MV-4-11 (cell line): ENCODE results near the gene CHAD.

Experiments
- DNase-seq: peaks from one replicate; lab custom pipeline; 2025; lab: John Stamatoyannopoulos, UW

CHAD gene

DNA sequence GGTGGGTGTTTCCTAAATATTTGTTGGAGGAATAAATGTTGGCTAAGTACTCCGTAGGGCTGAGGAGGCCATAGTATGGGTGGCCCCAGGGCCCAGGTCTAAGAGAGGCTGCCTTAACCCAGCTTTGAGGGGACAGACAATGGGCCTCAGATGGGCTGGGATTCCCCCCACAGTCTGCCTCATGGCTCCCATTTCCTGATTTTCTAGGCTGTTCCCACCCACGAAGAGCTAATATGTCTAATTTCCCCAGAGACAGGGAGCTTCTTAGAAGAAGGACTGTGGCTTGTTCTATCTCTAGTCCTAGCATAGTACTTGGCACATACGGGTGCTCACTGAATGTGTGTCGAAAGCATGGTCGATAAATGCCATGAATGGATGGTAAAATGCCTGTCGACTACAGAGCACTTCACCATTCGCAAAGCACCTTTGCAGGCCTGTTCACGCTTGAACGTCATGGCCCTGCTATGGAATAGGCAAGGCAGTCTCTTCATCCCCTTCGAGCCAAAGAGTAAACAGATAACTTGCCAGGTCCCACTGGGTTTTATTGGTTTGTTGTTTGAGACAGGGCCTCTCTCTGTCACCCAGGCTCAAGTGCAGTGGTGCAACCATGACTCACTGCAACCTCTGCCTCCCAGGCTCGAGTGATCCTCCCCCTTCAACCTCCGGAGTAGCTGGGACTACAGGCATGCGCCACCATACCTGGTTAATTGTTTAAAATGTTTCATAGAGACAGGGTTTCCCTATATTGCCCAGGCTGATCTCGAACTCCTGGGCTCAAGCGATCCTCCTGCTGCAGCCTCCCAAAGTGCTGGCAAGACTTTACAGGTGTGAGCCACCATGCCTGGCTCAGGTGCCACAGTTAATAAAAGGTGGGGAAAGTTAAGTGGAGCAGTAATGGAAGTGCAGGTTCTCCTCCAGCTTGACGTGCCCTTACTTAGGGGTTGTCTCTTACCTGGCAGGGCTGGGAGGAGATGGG is 9.7 kb downstream of the CHAD start:
- DNase-seq = no peak

DNA sequence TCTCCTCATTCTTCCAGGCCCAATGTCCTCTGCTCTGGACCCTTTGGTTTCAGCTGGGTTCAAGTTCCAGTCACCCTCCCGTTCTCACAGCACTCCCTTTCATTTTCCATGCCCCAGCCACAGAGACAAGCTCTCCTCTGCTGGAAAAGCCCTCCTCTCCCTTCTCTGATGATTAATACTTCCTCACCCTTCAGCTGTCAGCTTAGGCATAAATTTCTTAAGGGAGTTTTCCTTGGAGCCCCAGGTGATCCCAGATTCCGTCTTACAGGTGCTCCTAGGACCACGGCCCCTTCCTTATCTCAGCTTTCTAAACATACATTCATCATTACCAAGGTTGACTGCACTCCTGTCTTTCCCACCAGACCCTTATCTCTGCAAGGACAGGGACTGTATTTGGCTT is 10.4 kb downstream of the CHAD start:
- DNase-seq = no peak

DNA sequence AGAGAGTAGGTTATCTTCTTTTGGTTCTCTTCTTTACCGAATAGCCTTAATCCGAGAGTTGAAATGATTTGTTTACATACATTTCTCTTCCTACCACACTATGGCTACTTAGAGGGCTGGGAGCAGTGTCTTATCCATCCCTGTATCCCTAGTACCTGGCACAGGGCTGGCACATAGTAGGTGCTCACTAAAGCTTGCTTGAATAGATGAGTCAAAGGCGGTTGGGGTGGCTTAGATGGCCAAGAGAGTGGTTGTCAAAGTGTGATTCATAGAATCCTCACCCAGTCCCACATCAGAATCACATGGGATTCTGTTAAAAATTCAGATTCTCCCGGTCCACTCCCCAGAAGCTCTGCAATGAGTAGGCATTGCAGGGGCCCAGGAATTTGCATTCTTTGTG is 11.1 kb downstream of the CHAD start:
- DNase-seq = no peak

DNA sequence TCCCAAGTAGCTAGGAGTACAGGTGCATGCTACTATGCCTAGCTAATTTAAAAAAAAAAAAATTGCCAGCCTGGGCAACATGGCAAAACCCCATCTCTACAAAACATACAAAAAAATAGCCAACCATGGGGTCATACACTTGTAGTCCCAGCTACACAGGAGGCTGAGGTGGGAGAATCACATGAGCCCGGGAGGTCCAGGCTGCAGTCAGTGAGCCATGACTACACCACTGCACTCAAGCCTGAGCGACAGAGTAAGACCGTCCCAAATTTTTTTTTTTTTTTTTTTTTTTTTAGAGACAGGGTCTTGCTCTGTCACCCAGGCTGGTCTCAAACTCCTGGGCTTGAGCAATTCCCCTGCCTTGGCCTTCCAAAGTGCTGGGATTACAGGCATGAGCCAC is 14.8 kb downstream of the CHAD start:
- DNase-seq = no peak

DNA sequence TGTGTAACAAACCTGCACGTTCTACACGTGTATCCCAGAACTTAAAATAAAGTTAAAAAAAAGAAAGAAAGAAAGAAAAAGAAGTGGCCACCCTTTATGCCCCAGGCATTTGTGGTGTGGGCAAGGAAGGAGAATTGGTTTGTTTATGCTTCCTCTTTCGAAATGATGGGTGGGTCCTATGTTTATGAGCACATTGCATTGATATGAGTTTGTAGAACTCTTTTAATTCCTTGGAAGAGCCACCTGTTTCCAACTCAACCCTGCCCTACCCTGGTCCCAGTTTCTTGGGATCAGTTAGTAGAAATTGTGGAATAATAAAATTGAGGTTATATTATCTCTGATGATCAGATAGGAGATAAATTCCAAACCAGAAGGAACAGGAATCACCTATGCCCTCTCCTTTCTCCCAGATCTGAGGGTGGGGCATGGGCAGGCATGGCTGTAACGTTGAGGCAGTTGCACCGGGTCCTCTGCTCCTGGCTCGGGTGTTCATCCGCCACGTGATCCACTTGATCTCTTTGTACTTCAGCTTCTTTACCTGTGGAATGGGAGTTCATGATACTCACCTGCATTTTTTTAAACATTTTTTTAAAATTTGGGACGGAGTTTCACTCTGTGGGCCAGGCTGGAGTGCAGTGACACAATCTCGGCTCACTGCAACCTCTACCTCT is 15.9 kb downstream of the CHAD start:
- peak; percentile 73 for DNase-seq

DNA sequence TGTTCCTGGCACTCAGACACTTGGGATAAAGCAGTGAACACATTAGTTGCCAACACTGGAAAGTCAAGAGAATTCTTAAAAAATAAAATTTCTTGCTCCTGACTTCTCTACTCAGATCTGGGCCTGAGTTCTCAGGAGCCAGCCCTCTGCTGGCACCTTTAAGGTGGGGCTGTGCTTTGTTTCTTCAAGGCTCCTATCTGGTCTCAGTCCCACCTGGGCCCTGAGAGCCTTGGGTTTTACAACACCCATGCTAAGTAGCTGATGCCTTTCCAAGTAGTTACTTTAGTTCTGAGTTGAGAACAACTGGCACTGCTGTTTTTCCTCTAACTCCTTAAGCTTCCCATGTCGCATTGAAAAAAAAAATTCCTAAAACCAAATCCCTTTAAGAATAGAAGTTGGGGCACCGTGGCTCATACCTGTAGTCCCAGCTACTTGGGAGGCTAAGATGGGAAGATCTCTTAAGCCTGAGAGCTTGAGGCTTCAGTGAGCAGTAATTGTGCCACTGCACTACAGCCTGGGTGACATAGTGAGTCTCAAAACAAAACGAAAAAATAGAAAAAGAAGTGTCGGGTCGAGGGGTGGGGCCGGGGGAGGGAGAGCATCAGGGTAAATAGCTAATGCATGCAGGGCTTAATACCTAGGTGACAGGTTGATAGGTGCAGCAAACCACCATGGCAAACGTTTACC is 16.6 kb downstream of the CHAD start:
- no peak for DNase-seq

DNA sequence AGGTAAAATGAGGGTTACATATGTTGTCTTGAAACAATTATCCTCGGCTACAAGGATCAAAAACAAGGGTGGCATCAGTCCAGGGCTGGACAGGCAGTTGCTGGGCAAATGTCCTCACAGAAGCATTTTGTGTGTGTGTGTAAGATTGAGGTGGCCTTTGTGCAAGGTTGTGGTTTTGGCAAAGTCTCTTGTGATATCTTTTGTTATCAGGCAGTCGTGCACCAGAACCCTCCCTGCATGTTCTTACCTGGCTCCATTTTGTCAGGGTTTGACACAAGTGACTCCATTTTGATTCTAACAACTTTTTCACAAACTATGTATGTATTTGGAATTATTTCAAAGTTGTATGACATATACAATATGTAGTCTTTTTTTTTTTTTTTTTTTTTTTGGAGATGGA is 20.0 kb downstream of the CHAD start:
- no peak for DNase-seq

DNA sequence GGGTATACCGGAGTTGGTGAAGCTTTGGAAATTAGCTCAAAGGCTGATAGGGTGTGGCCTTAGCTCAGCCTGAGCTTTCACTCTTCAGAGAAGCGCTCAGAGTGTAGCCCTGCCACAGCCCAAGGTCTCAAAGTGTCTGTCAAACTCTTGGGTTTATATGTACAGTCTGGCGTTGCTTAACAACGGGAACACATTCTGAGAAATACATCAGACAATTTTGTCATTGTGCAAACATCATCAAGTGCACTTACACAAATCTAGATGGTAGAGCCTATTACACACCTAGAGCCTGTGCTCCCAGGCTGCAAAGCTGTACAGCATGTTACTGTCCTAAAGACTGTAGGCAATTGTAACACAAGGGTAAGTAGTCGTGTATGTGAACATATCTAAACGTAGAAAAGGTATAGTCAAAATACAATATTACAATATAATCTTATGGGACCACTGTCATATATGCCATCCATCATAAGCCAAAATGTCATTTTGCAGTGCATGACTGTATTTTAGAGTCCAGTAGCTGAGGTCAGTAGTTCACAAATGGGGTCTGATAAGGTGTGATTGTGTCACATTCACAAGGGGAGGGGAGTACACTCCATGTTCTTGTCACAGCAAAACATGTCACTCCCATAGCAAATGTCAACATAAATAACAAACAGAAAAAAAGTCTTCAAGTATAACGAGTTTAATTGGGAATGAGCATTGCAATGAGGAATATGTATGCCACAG is 20.6 kb downstream of the CHAD start:
- DNase-seq = peak; percentile 15

DNA sequence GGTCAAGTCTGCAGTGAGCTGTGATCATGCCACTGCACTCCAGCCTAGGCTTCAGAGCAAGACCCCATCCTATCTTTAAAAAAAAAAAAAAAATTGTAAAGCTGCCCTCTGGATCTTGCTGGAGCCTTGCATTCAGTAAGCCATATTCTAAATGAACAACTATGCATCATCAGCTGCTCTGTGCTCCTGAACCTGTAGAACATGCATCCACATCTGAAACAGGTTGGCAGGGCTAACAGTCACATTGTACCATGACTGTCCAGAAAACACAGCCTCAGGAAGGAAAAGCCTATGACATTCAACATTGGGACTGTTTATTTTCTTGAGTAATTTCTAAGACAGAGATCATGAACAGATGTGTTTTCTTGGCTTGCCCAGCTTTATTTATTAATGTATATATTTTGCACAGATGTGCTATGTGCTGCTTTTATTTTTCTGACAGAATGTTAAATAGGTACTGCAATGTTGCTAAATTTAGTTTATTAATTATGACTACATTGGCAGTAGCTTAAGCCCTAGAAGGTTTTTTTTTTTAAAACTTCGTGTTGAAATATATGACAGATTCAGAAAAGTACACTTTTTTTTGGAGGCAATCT is 22.9 kb downstream of the CHAD start:
- DNase-seq = no peak

DNA sequence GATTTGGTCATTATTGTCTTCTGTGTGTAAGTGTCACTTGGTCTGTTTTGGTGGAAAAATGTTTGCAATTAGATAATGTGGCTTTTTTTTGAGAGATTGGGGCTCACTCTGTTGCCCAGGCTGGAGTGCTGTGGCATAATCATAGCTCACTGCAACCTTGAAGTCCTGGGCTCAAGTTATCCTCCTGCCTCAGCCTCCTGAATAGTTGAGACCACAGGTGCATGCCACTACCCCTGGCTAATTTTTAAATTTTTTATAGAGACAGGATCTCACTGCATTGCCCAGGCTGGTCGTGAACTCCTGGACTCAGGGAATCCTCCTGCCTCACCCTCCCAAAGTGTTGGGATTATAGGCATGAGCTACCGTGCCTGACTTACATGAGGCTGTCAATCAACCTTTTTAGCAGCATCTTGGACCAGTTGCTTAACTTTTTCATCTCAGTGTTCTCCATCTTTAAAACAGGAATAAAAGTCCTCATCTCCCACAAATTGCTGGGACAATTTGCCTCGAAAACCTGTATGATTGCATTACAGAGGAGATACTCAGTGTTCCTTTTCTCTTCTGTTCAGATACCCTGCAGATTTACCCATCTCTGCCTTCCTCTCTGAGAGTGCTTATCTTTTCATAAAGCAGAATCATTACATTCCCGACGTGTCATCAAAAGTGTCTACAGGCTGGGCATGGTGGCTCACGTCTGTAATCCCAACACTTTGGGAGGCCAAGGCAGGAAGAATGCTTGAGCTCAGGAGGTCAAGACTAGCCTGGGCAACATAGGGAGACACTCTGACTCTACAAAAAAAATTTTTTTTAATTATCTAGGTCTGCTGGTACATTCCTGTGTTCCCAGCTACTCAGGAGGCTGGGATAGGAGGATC is 23.6 kb downstream of the CHAD start:
- DNase-seq = no peak

DNA sequence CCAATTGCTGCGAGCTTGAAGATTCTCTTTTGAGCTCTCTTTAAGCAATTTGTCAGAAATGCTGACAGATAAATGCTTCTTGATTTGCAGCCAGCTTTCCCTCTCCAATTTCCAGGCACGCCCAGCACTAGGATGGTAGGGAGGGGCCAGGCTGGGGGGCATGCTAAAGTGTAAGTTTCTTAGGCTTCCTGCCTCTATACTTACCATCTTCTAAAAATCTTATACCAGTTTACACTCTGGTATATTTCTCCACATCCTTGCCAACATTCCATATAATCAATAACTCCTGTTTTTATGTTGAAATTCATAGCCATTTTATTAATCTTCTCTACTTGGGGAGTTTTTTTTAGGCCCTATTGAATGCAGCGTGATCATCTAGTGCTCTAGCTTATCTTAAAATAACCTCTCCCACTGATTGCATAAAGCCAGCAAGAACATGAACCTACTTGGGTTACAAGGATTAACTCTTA is 25.1 kb downstream of the CHAD start:
- DNase-seq = peak; percentile 23

DNA sequence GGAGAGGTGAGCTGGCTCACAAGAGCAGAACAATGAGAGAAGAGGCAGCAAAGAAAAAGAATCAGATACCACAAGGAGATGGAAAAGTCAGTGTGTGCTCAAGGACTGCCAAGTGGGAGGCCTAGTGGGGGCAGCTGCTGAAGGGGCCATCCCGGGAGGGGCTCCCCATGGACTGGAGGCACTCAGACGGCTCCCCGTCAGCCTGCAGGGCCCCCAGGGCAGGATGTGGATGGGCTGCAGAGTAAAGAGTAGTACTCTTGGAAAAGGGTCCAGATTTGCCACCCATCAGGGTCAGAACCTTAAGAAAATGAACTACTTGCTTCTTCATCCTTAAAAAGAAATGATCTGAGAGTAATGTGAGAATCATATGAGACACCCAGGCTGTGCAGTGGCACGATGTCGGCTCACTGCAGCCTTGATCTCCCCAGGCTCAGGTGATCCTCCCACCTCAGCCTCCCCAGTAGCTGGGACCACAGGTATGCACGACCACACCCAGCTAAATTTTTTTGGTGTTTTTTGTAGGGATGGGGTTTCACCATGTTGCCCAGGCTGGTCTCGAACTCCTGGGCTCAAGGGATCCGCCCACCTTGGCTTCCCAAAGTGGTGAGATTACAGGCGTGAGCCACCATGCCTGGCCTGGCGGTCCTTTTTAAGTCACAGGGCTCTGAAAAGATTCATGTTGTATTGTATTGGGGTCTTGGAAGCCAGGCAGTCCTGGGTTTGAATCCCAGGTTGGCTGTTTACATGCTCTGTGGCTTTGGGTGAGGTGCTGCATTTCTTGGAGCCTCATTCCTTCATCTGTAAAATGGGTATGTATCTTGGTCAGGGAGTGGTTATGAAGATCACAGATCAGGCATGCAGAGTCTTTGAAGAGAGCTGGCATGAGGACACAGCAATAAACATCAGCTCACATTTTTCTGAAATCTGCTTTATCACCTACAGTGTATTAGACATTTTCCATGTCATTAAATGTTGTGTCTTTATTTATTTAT is 27.5 kb downstream of the CHAD start:
- no peak for DNase-seq

DNA sequence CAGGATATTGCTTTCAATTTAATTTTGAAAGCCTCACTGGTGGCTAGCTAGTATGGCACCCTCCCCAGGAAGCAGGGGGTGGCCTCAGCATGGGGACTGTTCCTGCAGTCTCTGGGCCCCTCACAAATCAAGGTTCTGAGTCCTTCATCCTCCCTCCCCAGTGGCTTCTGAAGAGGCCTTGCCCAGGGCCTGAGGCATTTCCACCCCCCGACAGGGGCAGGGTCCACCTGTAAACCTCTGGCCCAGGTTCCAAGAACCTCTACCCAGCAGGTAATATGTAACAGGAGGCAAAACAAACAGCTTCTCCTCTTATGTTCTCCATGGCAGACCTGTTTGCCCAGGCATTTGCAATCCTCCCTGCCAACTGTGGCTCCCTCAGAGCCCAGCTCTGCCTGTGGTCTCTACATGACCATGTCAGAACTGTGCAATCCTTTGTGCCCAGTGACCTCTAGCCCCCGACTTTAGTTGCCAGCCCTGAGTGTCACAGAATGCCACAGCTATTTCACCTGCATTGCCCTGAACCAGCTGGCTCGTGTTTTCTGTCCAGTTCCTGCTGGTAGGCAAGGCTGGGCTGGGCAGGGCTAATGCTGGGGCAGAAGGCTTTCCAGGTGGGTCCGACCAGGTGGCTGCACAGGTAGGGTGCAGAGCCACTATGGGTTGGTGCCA is 28.4 kb downstream of the CHAD start:
- no peak for DNase-seq

DNA sequence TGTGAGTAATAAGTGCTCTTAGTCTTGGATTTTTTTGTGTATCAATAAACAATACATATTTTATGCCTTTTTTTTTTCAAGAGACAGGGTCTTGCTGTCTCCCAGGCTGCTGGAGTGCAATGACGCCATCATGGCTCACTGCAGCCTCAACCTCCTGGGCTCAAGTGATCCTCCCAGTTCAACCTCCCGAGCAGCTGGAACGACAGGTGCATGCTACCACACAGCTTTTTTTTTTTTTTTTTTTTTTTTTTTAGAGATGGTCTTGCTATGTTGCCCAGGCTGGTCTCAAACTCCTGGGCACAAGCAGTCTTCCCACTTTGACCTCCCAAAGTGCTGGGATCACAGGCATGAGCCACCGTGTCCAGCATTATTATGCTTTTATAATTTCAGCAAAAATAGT is 29.7 kb downstream of the CHAD start:
- no peak for DNase-seq

DNA sequence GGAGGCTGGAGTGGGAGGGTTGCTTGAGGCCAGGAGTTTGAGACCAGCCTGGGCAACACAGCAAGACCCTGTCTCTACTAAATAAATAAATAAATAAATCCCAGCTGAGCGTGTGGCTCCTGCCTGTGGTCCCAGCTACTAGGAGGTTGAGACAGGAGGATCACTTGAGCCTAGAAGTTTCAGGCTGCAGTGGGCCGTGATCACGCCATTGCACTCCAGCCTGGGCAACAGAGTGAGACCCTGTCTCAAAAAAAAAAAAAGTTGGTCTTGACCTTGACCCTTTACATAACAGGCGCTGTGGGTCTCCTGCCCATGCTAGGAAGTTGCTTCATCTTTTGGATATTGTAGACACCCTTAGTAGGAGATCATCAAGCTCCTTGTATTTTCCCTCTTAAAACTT is 31.3 kb downstream of the CHAD start:
- DNase-seq = no peak

DNA sequence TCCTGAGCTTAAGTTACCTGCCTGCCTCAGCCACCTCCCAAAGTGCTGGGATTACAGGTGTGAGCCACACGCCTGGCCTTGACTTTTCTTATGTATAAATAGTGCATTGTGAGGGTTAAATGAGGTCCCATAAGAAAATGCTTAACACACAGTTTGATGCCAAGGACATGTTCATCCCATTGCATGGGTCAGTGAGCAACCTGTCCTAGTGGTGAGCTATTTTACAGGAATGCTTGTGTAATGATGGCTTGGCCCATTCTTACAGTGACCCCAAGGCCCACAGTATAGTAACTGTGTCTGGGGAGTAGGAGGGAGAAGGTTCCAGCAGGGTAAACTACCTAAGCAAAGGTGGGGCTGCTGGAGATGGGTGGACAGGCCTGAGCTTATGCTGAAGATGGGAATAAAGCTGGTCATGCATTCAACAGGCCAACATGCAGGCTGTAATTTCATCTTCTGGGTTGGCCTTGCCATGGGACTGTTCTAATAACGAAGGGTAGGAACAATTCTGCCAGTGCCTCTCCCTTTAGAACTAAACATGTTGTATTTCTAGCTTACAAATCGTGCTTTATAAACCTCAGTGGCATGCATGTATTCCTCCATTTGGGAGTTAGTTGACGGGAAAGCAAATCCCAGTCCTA is 36.4 kb downstream of the CHAD start:
- no peak for DNase-seq

DNA sequence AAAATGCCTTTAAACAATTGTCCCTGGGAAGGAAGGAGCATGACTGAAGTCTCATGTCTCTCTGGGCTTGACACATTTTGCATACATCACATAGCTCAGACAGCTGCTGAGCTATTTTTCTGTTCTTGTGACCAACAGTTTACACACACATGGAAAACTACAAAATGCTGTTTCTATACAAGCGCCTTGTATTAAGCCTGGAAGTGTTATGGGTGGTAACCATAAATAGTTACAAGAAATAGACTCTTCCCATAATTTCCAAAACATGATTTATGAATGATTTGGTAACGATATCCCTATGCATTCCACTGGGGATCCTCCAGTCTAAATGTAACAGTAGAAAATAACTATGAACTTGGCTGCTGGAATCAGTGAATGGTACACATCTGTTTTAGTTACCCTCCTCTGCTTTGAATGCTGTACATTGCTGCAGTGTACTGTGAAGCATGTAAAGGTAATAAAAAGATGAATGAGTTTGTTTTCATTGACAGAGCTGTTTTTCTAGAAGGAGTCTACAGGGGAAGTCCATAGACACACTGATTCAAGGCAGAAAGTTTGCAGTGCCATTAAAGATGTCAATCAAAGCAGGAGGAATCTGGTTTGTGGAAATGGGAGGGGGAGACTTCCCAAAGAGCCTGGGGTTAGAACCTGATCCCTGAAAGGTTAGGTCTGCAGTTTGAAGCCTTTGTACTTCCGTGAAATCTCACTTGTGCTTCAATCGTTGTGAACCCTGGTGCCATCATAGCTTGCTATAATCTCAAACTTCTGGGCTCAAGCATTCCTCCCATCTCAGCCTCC is 37.7 kb downstream of the CHAD start:
- no peak for DNase-seq
